GM12878 (cell line): ENCODE data around the gene S1PR3. TPM values are rescaled to one million over a fixed set of nuclear protein-coding genes. Genes with fewer than 3 reads are reported as not detected.

Source experiments
- ATAC-seq: fragments of 200-7000 bp; cut with Tn5 transposase; 3 replicates; pipeline ENCODE4 v1.9.1; 2020; ENCODE audit warnings: mild to moderate bottlenecking, moderate library complexity
- BruUV-seq: library from RNA; stranded (reverse); fragments of 400-500 nt; replicated peaks from 2 replicates; lab custom pipeline; 2021; lab: Mats Ljungman, UMichigan
- CTCF ChIA-PET: fragments of 300-600 bp; sonication (Branson Sonifier 250); formaldehyde crosslinking; extraction: SDS; loops from one replicate; lab custom pipeline; 2021; ENCODE audit warnings: inconsistent platforms; lab: Yijun Ruan, JAX
- POLR2A ChIA-PET: fragments of 350-600 bp; formaldehyde crosslinking; extraction: SDS; loops from one replicate; lab custom pipeline; 2021; ENCODE audit warnings: inconsistent platforms; lab: Charles Lee
- RAD21 ChIA-PET: fragments of 300-600 bp; sonication (Branson Sonifier 250); formaldehyde crosslinking; loops from one replicate; lab custom pipeline; 2023; ENCODE audit warnings: antibody characterized with exemption; ENCODE audit not compliant: unreplicated experiment; lab: Charles Lee
- SMC1A ChIA-PET: fragments of 300-600 bp; sonication (Branson Sonifier 250); formaldehyde crosslinking; loops from one replicate; lab custom pipeline; 2023; ENCODE audit not compliant: unreplicated experiment, uncharacterized antibody; lab: Charles Lee
- DNase-seq: peaks from one replicate; pipeline ENCODE4 v3.0.0-alpha.2; 2011; ENCODE audit warnings: low read depth, low spot score
- FAIRE-seq: peaks from 3 replicates; lab custom pipeline; 2011; peaks lifted over from hg19 to GRCh38; lab: Jason Lieb, UNC
- H2AFZ ChIP-seq: 2 replicates; pipeline ENCODE4 v1.6.0; 2011; ENCODE audit warnings: low read depth, low read length, control low read depth; ENCODE audit not compliant: control insufficient read depth
- H3K27ac ChIP-seq: 2 replicates; pipeline ENCODE4 v1.5.1; 2011; ENCODE audit warnings: control low read depth; ENCODE audit not compliant: control insufficient read depth, insufficient read depth
- H3K27me3 ChIP-seq, 2 experiments: replicated peaks in 1 of 2; 2 replicates each; pipeline versions ENCODE4 v1.6.0 to v1.6.1; 2011; ENCODE audit warnings: low read length in 1 of 2; ENCODE audit not compliant: control insufficient read depth in 2 of 2, insufficient read depth in 2 of 2
- H3K36me3 ChIP-seq, 2 experiments: 2 replicates each; pipeline ENCODE4 v1.5.1; 2011; ENCODE audit warnings: low read length in 1 of 2; ENCODE audit not compliant: control insufficient read depth in 2 of 2, insufficient read depth in 2 of 2
- H3K4me1 ChIP-seq: 2 replicates; pipeline ENCODE4 v1.6.1; 2011; ENCODE audit warnings: mild to moderate bottlenecking, low read length, moderate library complexity, mixed read lengths; ENCODE audit not compliant: control insufficient read depth, insufficient read depth
- H3K4me2 ChIP-seq: 2 replicates; pipeline ENCODE4 v1.6.0; 2011; ENCODE audit warnings: control low read depth; ENCODE audit not compliant: control insufficient read depth, insufficient read depth
- H3K4me3 ChIP-seq: fragments of 200-600 bp; sonication (generic); 2 replicates; pipeline ENCODE4 v1.5.1; 2016
- H3K79me2 ChIP-seq: 2 replicates; pipeline ENCODE4 v1.6.0; 2011; ENCODE audit warnings: low read length; ENCODE audit not compliant: control insufficient read depth, insufficient read depth
- H3K9ac ChIP-seq: 2 replicates; pipeline ENCODE4 v1.8.0; 2011; ENCODE audit warnings: low read length, control low read depth, mixed read lengths; ENCODE audit not compliant: control insufficient read depth, insufficient read depth
- H3K9me3 ChIP-seq: replicated peaks from 3 replicates; pipeline ENCODE4 v1.5.1; 2011; ENCODE audit warnings: mild to moderate bottlenecking, low read length; ENCODE audit not compliant: control insufficient read depth, insufficient read depth
- H4K20me1 ChIP-seq: 2 replicates; pipeline ENCODE4 v1.6.0; 2011; ENCODE audit not compliant: control insufficient read depth, insufficient read depth
- CHD2 ChIP-seq: IDR thresholded peaks from 2 replicates; pipeline ENCODE4 v1.6.1; 2011; ENCODE audit warnings: low read depth, low read length, improper control_type of control experiment, borderline replicate concordance
- CREB1 ChIP-seq: IDR thresholded peaks from 2 replicates; pipeline ENCODE4 v1.6.1; 2012; ENCODE audit warnings: low read depth, mild to moderate bottlenecking, inconsistent platforms
- CREM ChIP-seq: IDR thresholded peaks from 2 replicates; pipeline ENCODE4 v1.6.1; 2014; ENCODE audit warnings: antibody characterized with exemption, low read depth
- ETV6 ChIP-seq, 2 experiments: fragments of 450-650 bp in 1 of 2; IDR thresholded peaks in 1 of 2; conservative IDR thresholded peaks in 1 of 2; 2 replicates each; pipeline ENCODE4 v1.6.1; 2014; ENCODE audit warnings: antibody characterized with exemption in 1 of 2, borderline replicate concordance in 1 of 2, low read depth in 1 of 2, mild to moderate bottlenecking in 1 of 2, moderate library complexity in 1 of 2
- JUNB ChIP-seq: IDR thresholded peaks from 2 replicates; pipeline ENCODE4 v1.6.1; 2016; ENCODE audit warnings: antibody characterized with exemption, mild to moderate bottlenecking
- MTA2 ChIP-seq: fragments of 450-650 bp; IDR thresholded peaks from 2 replicates; pipeline ENCODE4 v1.6.1; 2016; ENCODE audit warnings: low read depth, mild to moderate bottlenecking, moderate library complexity
- WGBS: methylation state at CpG from one replicate; pipeline ENCODE4 v1.1.6; 2016; ENCODE audit warnings: low lambda C conversion rate; ENCODE audit not compliant: insufficient replicate concordance, insufficient coverage; ENCODE audit errors: missing lambda C conversion rate; 5-methylcytosine and 5-hydroxymethylcytosine counted together
- in situ Hi-C: fragments of 300-500 bp; cut with MboI; formaldehyde crosslinking; loops from 9 replicates; pipeline ENCODE4 v1.14.3; 2018; ENCODE audit warnings: mixed read lengths
- intact Hi-C: fragments of 100-400 bp; cut with micrococcal nuclease; formaldehyde crosslinking; loops from one replicate; pipeline ENCODE4 v1.14.2; 2022; ENCODE audit not compliant: unreplicated experiment
- polyA plus RNA-seq, 11 experiments: library from polyadenylated mRNA; depleted of rRNA in 4 of 11; unstranded in 6 of 11; stranded (reverse) in 5 of 11; fragments of >200 nt; fragmentation: Nextera tagmentation in 4 of 11; fragmentation: Illumina TruSeq in 1 of 11; extraction: Ambion mirVana in 4 of 11; extraction: Trizol in 1 of 11; gene quantifications; 1 replicate in 1 of 11; 2 replicates in 10 of 11; pipeline versions ENCODE4 v1.2.1 to v1.2.3, GENCODE V29; 2011 to 2016; ENCODE audit warnings: inconsistent platforms in 2 of 11, missing spikeins in 2 of 11, low read depth in 1 of 11
- total RNA-seq, 4 experiments: library from RNA; depleted of rRNA in 3 of 4; stranded (reverse); fragments of >200 nt in 3 of 4; fragmentation: Illumina TruSeq in 1 of 4; extraction: Trizol in 1 of 4; gene quantifications; 2 replicates each; pipeline versions ENCODE4 v1.2.1 to v1.2.3, GENCODE V29; 2013 to 2021
- TF ChIP-seq, protein P1 (sequence below): fragments of 450-650 bp; formaldehyde crosslinking; IDR thresholded peaks from 2 replicates; pipeline ENCODE4 v1.4.0; 2022; ENCODE audit warnings: mild to moderate bottlenecking, moderate library complexity
- TF ChIP-seq, protein P2 (sequence below): fragments of 450-650 bp; IDR thresholded peaks from 2 replicates; pipeline ENCODE4 v1.6.1; 2017; ENCODE audit warnings: mild to moderate bottlenecking, moderate library complexity

Gene S1PR3
- total and polyA plus RNA-seq, 10 of the 15 experiments (the other 5 are each of a cell fraction or from before 2014, with no cell fraction given): 0.01 to 0.18 (median 0.01) TPM; not detected in 7

DNA sequence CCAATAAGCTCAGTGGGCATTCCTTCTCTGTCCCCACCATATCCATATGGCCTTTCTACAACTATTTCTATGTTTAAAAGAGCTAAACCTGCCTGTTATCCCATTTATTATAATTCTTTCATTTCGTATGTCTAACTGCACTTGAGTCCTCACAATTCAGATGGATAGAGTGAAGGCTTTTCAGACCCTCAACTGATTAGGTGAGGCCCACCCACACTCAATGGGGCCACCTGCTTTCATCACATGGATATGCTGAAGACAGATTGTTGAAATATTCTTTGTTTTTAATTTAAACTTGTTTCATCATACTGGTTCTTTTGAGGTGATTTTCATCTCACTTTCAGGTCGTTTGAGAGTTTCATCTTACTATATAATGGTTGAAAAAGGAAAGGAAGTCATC is 5.7 kb upstream of the S1PR3 start:
- no peaks in the 10 kb centered on the region for H3K36me3 ChIP-seq
- no peak for FAIRE-seq
- TF ChIP-seq ETV6 (conservative IDR thresholded peaks at IDR 0.05 in 1 of 2, IDR thresholded peaks at IDR 0.05 in 1 of 2; ENCODE audit: borderline replicate concordance in 1 of 2, low read depth in 1 of 2) (no peak), CREB1 (no peak), CHD2 (no peak), CREM (no peak), JUNB (no peak), MTA2 (no peak)
- TF ChIP-seq, protein P1, sequence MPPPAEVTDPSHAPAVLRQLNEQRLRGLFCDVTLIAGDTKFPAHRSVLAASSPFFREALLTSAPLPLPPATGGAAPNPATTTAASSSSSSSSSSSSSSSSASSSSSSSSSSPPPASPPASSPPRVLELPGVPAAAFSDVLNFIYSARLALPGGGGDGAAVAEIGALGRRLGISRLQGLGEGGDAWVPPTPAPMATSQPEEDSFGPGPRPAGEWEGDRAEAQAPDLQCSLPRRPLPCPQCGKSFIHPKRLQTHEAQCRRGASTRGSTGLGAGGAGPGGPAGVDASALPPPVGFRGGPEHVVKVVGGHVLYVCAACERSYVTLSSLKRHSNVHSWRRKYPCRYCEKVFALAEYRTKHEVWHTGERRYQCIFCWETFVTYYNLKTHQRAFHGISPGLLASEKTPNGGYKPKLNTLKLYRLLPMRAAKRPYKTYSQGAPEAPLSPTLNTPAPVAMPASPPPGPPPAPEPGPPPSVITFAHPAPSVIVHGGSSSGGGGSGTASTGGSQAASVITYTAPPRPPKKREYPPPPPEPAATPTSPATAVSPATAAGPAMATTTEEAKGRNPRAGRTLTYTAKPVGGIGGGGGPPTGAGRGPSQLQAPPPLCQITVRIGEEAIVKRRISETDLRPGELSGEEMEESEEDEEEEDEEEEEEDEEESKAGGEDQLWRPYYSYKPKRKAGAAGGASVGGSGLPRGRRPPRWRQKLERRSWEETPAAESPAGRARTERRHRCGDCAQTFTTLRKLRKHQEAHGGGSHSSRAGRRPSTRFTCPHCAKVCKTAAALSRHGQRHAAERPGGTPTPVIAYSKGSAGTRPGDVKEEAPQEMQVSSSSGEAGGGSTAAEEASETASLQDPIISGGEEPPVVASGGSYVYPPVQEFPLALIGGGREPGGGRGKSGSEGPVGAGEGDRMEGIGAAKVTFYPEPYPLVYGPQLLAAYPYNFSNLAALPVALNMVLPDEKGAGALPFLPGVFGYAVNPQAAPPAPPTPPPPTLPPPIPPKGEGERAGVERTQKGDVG (CRISPR knock-in tag): no peak
- TF ChIP-seq, protein P2, sequence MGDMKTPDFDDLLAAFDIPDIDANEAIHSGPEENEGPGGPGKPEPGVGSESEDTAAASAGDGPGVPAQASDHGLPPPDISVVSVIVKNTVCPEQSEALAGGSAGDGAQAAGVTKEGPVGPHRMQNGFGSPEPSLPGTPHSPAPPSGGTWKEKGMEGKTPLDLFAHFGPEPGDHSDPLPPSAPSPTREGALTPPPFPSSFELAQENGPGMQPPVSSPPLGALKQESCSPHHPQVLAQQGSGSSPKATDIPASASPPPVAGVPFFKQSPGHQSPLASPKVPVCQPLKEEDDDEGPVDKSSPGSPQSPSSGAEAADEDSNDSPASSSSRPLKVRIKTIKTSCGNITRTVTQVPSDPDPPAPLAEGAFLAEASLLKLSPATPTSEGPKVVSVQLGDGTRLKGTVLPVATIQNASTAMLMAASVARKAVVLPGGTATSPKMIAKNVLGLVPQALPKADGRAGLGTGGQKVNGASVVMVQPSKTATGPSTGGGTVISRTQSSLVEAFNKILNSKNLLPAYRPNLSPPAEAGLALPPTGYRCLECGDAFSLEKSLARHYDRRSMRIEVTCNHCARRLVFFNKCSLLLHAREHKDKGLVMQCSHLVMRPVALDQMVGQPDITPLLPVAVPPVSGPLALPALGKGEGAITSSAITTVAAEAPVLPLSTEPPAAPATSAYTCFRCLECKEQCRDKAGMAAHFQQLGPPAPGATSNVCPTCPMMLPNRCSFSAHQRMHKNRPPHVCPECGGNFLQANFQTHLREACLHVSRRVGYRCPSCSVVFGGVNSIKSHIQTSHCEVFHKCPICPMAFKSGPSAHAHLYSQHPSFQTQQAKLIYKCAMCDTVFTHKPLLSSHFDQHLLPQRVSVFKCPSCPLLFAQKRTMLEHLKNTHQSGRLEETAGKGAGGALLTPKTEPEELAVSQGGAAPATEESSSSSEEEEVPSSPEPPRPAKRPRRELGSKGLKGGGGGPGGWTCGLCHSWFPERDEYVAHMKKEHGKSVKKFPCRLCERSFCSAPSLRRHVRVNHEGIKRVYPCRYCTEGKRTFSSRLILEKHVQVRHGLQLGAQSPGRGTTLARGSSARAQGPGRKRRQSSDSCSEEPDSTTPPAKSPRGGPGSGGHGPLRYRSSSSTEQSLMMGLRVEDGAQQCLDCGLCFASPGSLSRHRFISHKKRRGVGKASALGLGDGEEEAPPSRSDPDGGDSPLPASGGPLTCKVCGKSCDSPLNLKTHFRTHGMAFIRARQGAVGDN: no peak
- TF ChIP-seq, all 136 proteins: peak for 0
- no peaks in the 10 kb centered on the region for H4K20me1 ChIP-seq
- no peak for ATAC-seq
- POLR2A ChIA-PET: no interaction called here
- H3K27me3 ChIP-seq: peaks cover 0 to 1% of the 10 kb centered on the region in 2 experiments; a peak in 2 of 4 replicates
- BruUV-seq: no TSS peak
- DNase-seq: no peak
- RAD21 ChIA-PET: no interaction called here
- H3K4me3 ChIP-seq: no peak overlapping the region
- 0% methylated on average over 2 of the region's 2 CpGs for WGBS
- SMC1A ChIA-PET: no interaction called here
- H3K4me2 ChIP-seq: no peak overlapping the region
- H3K79me2 ChIP-seq: no peaks in the 10 kb centered on the region
- no peaks in the 10 kb centered on the region; the same call in 1 of the 2 replicates for H3K4me1 ChIP-seq
- no peak overlapping the region for H3K9ac ChIP-seq
- CTCF ChIA-PET: no interaction called here
- no peaks in the 10 kb centered on the region for H3K9me3 ChIP-seq
- no peak overlapping the region for H2AFZ ChIP-seq
- in situ Hi-C loops: no loop called here
- H3K27ac ChIP-seq: no peak overlapping the region
- intact Hi-C loops: no loop called here
